Measurements from ENCODE around the gene PIGL. TPM values are rescaled to one million over a fixed set of nuclear protein-coding genes. Genes with fewer than 3 reads are reported as not detected.

PIGL gene
- total RNA-seq, 2 donors from 2014 or later = 34.5 to 109 TPM

- ATAC-seq (no peak), DNase-seq (no peak)
- H3K9me3 ChIP-seq = no peaks in the 10 kb centered on the region
- no peak overlapping the region for H3K4me3 ChIP-seq
- no peak for TF ChIP-seq CTCF (IDR thresholded peaks at IDR 0.05)
- TF ChIP-seq POLR2A (IDR thresholded peaks at IDR 0.05) = no peak
- H3K27ac ChIP-seq = no peak overlapping the region
- H3K27me3 ChIP-seq = no peaks in the 10 kb centered on the region
- intact Hi-C loops (cut with DNase I) = no loop called here
- H3K4me1 ChIP-seq = peaks cover 12% of the 10 kb centered on the region
- no peaks in the 10 kb centered on the region for H3K36me3 ChIP-seq (replicated peaks in 1 of 2; ENCODE audit: insufficient read depth in 1 of 2, low read depth in 2 of 2)
Observed at GRCh38 chr17:16282522-16282921, 65.5 kb downstream of the PIGL start.

DNA sequence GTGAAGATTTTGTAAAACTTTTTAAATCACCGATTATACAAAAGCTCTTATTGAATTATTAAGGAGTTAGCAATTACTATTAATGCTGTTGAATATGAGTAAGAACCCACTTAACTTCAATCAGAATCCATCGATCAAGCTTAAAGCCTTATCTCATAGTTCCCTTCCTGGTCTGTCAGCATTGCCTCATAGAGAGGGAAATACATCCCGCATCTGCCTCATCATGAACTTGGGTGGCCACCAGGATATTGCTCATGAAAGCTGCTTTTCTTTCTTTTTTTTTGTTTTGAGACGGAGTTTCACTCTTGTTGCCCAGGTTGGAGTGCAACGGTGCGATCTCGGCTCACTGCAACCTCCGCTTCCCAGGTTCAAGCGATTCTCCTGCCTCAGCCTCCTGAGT is 66.7 kb downstream of the PIGL start:
- no peaks in the 10 kb centered on the region for H3K27me3 ChIP-seq
- ATAC-seq (no peak), DNase-seq (no peak)
- no peak overlapping the region for H3K27ac ChIP-seq
- intact Hi-C loops (cut with DNase I) = no loop called here
- H3K9me3 ChIP-seq = no peaks in the 10 kb centered on the region
- H3K4me1 ChIP-seq = peaks cover 12% of the 10 kb centered on the region
- no peak overlapping the region for H3K4me3 ChIP-seq
- TF ChIP-seq POLR2A (IDR thresholded peaks at IDR 0.05) = no peak
- no peak for TF ChIP-seq CTCF (IDR thresholded peaks at IDR 0.05)
- no peaks in the 10 kb centered on the region for H3K36me3 ChIP-seq (replicated peaks in 1 of 2; ENCODE audit: insufficient read depth in 1 of 2, low read depth in 2 of 2)
- WGBS, 2 donors = 81 to 89% methylated on average over 9 of the region's 9 CpGs

- DNase-seq = no peak
- intact Hi-C loops (cut with DNase I) = no loop called here
- no peak overlapping the region for H3K4me3 ChIP-seq
- ATAC-seq = no peak
- no peaks in the 10 kb centered on the region for H3K27me3 ChIP-seq
- 58 to 72% methylated on average over 6 of the region's 6 CpGs for WGBS, 2 donors
- peaks cover 12% of the 10 kb centered on the region for H3K4me1 ChIP-seq
- H3K9me3 ChIP-seq = no peaks in the 10 kb centered on the region
- TF ChIP-seq CTCF (IDR thresholded peaks at IDR 0.05) = peak in 3 of 7 experiments; percentile 24 to 44 (median 38)
- no peak for TF ChIP-seq POLR2A (IDR thresholded peaks at IDR 0.05)
- H3K36me3 ChIP-seq (replicated peaks in 1 of 2; ENCODE audit: insufficient read depth in 1 of 2, low read depth in 2 of 2) = no peaks in the 10 kb centered on the region
- H3K27ac ChIP-seq = peak overlapping the region; percentile 74 to 82 (median 80)
Observed at GRCh38 chr17:16285646-16286008, 68.6 kb downstream of the PIGL start.

GRCh38 chr17:16286009-16286946 is 69.3 kb downstream of the PIGL start:
- Histone ChIP-seq H3K27ac (peak overlapping the region; percentile 74 to 82 (median 80)), H3K4me1 (peaks cover 12% of the 10 kb centered on the region), H3K4me3 (no peak overlapping the region), H3K36me3 (replicated peaks in 1 of 2; ENCODE audit: insufficient read depth in 1 of 2, low read depth in 2 of 2) (no peaks in the 10 kb centered on the region), H3K9me3 (no peaks in the 10 kb centered on the region), H3K27me3 (no peaks in the 10 kb centered on the region)
- TF ChIP-seq CTCF (IDR thresholded peaks at IDR 0.05) = peak in 1 of 7 experiments; percentile 25
- peak in 2 of 3 donors; percentile 22 to 42 for TF ChIP-seq POLR2A (IDR thresholded peaks at IDR 0.05)
- intact Hi-C loops (cut with DNase I) = no loop called here
- 33 to 59% methylated on average over 20 to 26 of the region's 26 CpGs for WGBS, 2 donors
- ATAC-seq (peak; percentile 82), DNase-seq (peak; percentile 57 to 87 (median 80))

Data from body of pancreas (tissue), 4 donors.